ENCODE results near the gene CPSF2. TPM values are rescaled to one million over a fixed set of nuclear protein-coding genes. Genes with fewer than 3 reads are reported as not detected.

Gene CPSF2
- total RNA-seq (10 to 100 TPM; 18.4 to 19.4 TPM), polyA plus RNA-seq (1 to 10 TPM; 9.6 to 9.9 TPM)

DNA sequence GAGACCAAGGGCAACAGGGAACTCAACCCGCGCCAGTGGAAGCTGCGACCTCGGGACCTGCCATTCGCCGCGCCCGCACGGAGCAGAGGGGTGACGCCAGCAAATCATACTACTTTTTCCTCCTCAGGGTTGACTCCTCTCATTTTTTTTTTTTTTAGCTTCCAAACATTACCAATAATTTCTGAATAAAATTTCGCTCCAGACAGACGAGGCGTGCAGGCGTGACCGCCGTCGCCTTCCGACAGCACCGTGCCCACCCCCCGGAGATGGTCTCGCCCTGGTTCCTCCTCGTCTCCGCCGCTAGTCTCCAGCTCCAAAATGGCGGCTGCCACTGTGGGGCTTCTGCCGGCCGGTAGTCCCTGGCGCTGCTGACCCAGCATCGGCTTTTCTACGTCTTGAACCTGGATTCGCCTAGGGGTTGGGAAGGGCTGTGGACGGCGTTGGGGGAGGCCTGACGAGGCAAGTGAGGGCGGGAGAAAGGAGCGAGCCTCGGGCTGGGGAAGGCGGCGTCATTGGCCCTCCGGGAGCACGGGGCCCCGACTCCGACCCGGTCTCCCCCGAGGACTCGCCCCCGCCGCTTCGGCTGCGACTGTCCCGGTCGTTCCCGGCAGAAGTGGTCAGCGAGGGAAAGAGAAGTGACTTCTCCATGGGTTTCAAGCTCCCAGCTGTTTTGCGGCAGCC is at the start of gene CPSF2, which contains the start of gene NDUFB1:
CPSF2 (plus strand) TSS at position 300 of the 681 bp plus-strand sequence. CDS start 9,016 bp downstream, outside the sequence.
NDUFB1 (minus strand) TSS at position 37 of the 681 bp plus-strand sequence. CDS start 4,069 bp downstream, outside the sequence.
- Histone ChIP-seq H3K36me3 (ENCODE audit: control insufficient read depth in 4 of 4, insufficient read depth in 3 of 4, low read depth in 1 of 4, low read length in 3 of 4) (peaks cover 0 to 6% (median 3%) of the 10 kb centered on the region in 4 donors), H3K4me3 (ENCODE audit: low read depth in 1 of 3, low read length in 3 of 3) (peak within 1 kb of the TSS; percentile 78 to 99 (median 95)), H3K4me1 (ENCODE audit: control insufficient read depth in 4 of 4, insufficient read depth in 4 of 4, low read length in 3 of 4) (peaks cover 5 to 12% (median 6%) of the 10 kb centered on the region in 4 donors), H3K9me3 (ENCODE audit: control insufficient read depth in 4 of 4, low read length in 3 of 4) (no peaks in the 10 kb centered on the region), H3K9ac (ENCODE audit: low read depth in 1 of 2, low read length in 2 of 2) (peak within 1 kb of the TSS; percentile 77 to 85), H3K27ac (ENCODE audit: low read depth in 1 of 2, low read length in 2 of 2) (peak within 1 kb of the TSS; percentile 90 to 93), H3K27me3 (ENCODE audit: control insufficient read depth in 4 of 4, insufficient read depth in 4 of 4, low read length in 3 of 4) (no peaks in the 10 kb centered on the region)
- TF ChIP-seq HNF4G (IDR thresholded peaks at IDR 0.05) (no peak), SP1 (IDR thresholded peaks at IDR 0.05) (peak; percentile 33), HNF4A (conservative IDR thresholded peaks at IDR 0.05) (peak in 1 of 2 donors; percentile 15), GABPA (IDR thresholded peaks at IDR 0.05 in 1 of 2, conservative IDR thresholded peaks at IDR 0.05 in 1 of 2) (peak in 1 of 2 donors; percentile 36), RAD21 (IDR thresholded peaks at IDR 0.05) (peak in 1 of 2 donors; percentile 13), EGR1 (IDR thresholded peaks at IDR 0.05; ENCODE audit: low read depth in 2 of 2) (peak in 1 of 2 donors; percentile 26), FOXA1 (IDR thresholded peaks at IDR 0.05) (no peak), JUND (IDR thresholded peaks at IDR 0.05) (no peak), RXRA (IDR thresholded peaks at IDR 0.05) (peak in 1 of 2 donors; percentile 24), YY1 (IDR thresholded peaks at IDR 0.05) (peak; percentile 99), TAF1 (conservative IDR thresholded peaks at IDR 0.05) (no peak), FOXA2 (IDR thresholded peaks at IDR 0.05) (no peak), NR2F2 (IDR thresholded peaks at IDR 0.05) (peak; percentile 47)
- TF ChIP-seq, protein P1, sequence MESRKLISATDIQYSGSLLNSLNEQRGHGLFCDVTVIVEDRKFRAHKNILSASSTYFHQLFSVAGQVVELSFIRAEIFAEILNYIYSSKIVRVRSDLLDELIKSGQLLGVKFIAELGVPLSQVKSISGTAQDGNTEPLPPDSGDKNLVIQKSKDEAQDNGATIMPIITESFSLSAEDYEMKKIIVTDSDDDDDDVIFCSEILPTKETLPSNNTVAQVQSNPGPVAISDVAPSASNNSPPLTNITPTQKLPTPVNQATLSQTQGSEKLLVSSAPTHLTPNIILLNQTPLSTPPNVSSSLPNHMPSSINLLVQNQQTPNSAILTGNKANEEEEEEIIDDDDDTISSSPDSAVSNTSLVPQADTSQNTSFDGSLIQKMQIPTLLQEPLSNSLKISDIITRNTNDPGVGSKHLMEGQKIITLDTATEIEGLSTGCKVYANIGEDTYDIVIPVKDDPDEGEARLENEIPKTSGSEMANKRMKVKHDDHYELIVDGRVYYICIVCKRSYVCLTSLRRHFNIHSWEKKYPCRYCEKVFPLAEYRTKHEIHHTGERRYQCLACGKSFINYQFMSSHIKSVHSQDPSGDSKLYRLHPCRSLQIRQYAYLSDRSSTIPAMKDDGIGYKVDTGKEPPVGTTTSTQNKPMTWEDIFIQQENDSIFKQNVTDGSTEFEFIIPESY (IDR thresholded peaks at IDR 0.05): no peak
- TF ChIP-seq, protein P2, sequence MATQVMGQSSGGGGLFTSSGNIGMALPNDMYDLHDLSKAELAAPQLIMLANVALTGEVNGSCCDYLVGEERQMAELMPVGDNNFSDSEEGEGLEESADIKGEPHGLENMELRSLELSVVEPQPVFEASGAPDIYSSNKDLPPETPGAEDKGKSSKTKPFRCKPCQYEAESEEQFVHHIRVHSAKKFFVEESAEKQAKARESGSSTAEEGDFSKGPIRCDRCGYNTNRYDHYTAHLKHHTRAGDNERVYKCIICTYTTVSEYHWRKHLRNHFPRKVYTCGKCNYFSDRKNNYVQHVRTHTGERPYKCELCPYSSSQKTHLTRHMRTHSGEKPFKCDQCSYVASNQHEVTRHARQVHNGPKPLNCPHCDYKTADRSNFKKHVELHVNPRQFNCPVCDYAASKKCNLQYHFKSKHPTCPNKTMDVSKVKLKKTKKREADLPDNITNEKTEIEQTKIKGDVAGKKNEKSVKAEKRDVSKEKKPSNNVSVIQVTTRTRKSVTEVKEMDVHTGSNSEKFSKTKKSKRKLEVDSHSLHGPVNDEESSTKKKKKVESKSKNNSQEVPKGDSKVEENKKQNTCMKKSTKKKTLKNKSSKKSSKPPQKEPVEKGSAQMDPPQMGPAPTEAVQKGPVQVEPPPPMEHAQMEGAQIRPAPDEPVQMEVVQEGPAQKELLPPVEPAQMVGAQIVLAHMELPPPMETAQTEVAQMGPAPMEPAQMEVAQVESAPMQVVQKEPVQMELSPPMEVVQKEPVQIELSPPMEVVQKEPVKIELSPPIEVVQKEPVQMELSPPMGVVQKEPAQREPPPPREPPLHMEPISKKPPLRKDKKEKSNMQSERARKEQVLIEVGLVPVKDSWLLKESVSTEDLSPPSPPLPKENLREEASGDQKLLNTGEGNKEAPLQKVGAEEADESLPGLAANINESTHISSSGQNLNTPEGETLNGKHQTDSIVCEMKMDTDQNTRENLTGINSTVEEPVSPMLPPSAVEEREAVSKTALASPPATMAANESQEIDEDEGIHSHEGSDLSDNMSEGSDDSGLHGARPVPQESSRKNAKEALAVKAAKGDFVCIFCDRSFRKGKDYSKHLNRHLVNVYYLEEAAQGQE (IDR thresholded peaks at IDR 0.05): peak; percentile 15
- TF ChIP-seq, protein P3, sequence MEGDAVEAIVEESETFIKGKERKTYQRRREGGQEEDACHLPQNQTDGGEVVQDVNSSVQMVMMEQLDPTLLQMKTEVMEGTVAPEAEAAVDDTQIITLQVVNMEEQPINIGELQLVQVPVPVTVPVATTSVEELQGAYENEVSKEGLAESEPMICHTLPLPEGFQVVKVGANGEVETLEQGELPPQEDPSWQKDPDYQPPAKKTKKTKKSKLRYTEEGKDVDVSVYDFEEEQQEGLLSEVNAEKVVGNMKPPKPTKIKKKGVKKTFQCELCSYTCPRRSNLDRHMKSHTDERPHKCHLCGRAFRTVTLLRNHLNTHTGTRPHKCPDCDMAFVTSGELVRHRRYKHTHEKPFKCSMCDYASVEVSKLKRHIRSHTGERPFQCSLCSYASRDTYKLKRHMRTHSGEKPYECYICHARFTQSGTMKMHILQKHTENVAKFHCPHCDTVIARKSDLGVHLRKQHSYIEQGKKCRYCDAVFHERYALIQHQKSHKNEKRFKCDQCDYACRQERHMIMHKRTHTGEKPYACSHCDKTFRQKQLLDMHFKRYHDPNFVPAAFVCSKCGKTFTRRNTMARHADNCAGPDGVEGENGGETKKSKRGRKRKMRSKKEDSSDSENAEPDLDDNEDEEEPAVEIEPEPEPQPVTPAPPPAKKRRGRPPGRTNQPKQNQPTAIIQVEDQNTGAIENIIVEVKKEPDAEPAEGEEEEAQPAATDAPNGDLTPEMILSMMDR (IDR thresholded peaks at IDR 0.05; ENCODE audit: low read depth, low read length, missing input control): no peak
- TF ChIP-seq, protein P4, sequence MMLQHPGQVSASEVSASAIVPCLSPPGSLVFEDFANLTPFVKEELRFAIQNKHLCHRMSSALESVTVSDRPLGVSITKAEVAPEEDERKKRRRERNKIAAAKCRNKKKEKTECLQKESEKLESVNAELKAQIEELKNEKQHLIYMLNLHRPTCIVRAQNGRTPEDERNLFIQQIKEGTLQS (IDR thresholded peaks at IDR 0.05): no peak
- TF ChIP-seq, protein P5, sequence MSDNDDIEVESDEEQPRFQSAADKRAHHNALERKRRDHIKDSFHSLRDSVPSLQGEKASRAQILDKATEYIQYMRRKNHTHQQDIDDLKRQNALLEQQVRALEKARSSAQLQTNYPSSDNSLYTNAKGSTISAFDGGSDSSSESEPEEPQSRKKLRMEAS (IDR thresholded peaks at IDR 0.05): peak; percentile 52
- WGBS: under 1% methylated on average over 55 of the region's 55 CpGs
- DNase-seq (ENCODE audit: low spot score): peak; percentile 90
